Measurements from ENCODE around the gene EFCAB6.

GRCh38 chr22:43814264-43814663 lies 2.2 kb upstream of the EFCAB6 start:
- TF ChIP-seq, protein P1, sequence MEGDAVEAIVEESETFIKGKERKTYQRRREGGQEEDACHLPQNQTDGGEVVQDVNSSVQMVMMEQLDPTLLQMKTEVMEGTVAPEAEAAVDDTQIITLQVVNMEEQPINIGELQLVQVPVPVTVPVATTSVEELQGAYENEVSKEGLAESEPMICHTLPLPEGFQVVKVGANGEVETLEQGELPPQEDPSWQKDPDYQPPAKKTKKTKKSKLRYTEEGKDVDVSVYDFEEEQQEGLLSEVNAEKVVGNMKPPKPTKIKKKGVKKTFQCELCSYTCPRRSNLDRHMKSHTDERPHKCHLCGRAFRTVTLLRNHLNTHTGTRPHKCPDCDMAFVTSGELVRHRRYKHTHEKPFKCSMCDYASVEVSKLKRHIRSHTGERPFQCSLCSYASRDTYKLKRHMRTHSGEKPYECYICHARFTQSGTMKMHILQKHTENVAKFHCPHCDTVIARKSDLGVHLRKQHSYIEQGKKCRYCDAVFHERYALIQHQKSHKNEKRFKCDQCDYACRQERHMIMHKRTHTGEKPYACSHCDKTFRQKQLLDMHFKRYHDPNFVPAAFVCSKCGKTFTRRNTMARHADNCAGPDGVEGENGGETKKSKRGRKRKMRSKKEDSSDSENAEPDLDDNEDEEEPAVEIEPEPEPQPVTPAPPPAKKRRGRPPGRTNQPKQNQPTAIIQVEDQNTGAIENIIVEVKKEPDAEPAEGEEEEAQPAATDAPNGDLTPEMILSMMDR (IDR thresholded peaks at IDR 0.05), result no peak
- no peak for TF ChIP-seq POLR2A (IDR thresholded peaks at IDR 0.05)
